Stimulated activated CD4-positive, alpha-beta T cell treated with anti-CD3 and anti-CD28 coated beads, Interleukin-12 subunit alpha, Interleukin-12 subunit beta, amount 100 ng/mL, for 24 hours (primary cell): ENCODE data around the gene TMEM123.
A peak's percentile ranks its signal among the peaks of the same experiment; 100 is the strongest.
"Not testable (repeated sequence)": the region's sequence is repeated elsewhere in the genome, so short reads cannot be mapped to it uniquely, and the experiment has no call there.

Experiments
- DNase-seq, 2 experiments: peaks; one replicate each; pipeline ENCODE4 v3.0.0-alpha.2; 2020; ENCODE audit warnings: low read depth in 2 of 2

TMEM123 gene

GRCh38 chr11:102393272-102393730 lies 59.3 kb downstream of the TMEM123 start:
- DNase-seq: no peak

DNA sequence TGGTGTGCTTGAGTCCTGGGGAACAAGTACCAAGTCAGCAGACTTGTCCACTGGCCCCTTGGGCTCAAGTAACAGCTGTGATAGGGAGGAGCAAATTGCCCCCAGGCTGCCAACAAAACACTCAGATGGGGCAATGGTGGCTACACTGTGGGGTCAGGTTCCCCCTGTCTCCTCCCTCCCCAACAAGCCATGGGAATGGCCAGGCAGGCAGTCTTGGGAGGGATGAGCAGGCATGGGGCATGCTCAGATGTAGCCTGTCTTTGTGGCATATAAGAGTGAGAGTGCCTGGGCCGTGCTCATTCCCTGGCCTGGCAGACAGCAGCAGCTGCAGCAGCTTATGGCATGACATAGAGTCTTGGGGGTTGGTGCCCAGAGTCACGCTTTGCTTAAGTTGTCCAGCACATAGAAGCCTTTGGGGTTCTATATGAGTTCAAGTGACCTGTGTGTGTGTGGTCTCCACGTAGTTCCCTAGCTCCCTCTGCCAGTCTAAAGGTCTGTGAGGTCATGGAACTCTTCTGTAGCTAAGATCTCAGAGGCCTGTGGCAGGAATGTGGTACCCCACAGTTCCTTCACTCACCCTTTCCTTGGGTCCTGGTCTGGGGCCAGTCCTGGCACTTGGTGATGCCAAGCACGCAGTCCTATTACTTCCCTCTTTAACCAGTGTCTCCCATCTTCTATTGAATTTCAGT lies 60.9 kb downstream of the TMEM123 start:
- no peak for DNase-seq

DNA sequence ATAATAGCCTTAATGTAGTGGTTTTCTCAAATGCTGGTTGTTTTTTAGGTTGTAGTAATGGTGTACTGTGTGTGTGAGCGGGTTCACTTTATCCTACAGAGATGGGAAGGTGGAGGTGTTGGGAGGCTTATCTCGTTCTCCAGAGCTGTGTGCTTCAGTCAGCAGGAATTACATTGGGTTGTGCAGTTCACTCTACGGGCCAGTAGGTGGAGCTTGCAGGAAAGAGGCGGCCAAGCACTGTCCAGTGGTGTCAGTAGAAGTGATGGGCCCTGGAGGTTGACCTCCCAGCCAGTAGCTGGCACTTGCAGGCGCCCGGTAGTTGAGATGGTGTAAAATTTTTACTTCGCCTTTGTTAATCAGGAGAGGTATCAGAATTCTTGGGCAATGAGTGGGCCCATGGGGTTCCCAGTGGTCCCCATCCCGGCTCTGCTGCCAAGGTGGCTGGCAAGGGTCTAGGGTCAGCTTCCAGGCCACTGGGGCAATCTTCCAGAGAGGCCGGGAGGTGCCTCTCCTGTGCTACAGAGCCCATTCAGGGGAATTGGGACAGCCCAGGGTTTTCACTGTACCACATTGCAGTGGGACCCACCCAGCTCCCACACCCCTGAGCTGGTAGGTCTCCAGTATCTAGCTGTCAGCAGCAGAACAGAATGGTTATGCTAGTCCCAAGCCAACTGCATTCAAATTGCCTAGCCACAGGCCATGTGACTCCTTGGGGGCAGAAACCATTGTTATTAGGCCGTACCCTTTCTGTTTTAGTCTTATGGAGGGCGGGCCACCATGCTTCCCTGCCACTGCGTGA lies 61.7 kb downstream of the TMEM123 start:
- peak in 1 of 2 experiments; percentile 43 for DNase-seq

DNA sequence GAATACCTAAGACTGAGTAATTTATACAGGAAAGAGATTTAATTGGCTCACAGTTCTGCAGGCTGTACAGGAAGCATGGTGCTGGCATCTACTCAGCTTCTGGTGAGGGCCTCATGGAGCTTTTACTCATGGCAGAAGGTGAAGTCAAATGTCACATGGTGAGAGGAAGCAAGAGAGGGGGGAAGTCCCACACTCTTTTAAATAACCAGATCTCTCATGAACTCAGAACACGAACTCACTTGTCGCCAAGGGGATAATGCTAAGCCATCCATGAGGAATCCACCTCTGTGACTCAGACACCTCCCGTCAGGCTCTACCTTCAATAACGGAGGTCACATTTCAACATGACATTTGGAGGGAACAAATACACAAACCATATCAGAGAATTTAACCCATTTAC lies 63.3 kb downstream of the TMEM123 start:
- no peak for DNase-seq

DNA sequence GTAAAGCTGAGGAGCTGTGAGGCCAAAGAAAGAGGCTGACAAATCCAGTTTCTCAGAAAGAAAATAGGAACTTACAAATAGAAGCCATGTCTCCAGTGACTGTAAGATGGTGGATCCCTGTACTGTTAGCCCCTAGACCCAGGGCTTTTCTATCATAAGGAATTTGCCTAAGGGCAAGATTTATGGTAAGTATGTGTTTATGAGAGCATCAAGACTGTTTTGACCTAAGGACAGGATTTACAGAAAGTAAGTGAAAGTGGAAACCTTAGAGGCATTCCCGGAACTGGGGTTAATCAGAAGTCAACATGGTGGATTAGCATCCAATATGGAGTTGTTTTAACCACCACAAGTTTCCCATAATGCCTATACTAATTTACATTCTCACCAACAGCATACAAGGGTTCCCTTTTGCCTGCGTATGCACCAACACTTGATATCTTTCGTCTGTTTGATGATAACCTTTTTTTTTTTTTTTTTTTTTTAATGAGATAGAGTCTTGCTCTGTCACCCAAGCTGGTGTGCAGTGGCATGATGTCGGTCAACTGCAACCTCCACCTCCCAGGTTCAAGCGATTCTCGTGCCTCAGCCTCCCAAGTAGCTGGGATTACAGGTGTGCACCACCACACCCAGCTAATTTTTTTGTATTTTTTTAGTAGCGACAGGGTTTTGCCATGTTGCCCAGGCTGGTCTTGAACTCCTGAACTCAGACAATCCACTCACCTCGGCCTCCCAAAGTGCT lies 65.4 kb downstream of the TMEM123 start:
- no peak for DNase-seq

GRCh38 chr11:102386136-102386734 lies 66.3 kb downstream of the TMEM123 start:
- no peak for DNase-seq

DNA sequence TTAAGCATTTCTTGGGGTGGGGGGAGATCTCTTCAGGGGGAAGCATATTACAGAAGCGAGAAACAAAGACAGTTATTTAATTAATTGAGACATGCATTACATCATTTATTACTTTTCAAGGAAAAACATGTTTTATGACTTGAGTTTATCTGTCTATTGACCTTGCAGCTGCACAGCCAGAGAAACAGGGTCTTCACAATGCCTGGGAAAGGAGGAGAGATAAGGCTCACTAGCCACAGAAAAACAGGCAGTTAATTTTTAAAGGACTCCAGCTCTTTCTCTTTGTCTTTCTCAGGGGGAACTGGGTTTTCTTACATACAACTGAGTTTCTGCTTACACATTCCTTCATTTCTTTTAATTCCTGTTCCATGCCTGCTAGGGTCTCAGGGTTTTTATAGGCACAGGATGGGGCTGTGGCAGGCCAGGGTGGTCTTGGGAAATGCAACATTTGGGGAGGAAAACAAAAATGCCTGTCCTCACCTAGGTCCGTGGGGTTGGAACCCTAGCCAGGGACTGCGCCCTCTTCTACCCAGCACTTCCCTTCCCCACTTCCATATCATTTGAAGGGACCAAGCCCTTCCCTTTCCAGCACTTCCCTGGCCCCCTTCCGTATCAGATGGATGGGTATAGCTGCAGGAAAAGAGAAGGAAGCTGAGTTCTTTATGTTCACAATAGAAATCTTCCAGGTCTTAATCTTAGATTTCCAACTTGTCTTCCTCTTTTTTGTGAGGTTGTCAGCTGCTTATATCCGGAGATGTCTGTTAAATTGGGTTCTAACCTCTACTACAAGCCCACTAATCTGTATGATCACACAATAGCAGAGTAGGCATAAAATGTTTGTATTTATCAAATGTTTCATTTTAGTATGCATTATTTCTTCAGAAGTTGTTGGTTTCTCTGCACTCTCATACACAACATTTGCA lies 67.2 kb downstream of the TMEM123 start:
- no peak for DNase-seq

DNA sequence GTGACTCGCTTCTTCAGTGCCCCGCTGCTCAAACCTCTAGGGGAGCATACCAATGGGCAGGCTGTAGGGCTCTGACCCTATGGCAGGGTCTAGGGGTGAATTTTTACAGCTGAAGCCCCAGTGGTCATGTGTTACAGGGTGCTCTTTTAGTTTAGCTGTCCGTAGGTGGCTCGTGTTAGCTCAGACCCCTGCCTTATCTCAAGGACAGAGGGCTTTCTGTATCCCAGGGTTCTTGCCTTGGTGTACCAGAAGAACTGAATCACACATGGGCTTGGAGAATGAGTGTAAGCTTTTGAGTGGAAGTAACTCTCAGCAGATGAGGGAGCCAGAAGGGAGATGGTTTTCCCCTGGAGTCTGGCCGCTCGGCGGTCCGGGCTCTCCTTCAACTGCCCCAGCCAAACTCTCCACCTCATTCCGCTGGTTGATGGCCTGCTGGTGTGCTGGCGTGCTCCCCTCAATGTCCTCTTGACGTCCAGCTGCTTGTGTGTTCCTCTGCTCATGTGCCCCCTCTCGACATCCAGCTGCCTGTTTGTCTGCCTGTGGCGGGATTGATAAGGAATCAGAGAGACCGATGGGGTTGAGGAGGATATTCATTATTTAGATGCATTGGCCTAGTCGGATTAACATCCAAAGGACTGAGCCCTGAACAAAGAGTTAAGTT lies 68.0 kb downstream of the TMEM123 start:
- no peak for DNase-seq

DNA sequence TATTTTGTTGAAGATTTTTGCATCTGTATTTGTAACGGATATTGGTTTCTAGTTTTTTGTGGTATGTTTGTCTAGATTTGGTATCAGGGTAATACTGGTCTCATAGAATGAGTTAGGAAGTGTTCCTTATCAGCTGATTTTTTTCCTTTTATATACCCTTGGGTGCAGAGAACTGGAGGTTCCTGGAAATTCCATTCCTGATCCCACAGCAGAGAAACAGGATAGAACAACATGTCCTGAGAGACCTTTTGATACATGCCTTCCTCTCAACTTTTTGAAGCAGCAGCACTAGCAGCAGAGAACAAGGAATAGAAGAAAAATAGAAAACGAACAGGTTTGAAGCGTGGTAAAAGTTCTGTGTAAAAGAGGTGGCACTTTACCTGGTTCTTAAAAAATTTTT lies 68.7 kb downstream of the TMEM123 start:
- no peak for DNase-seq

DNA sequence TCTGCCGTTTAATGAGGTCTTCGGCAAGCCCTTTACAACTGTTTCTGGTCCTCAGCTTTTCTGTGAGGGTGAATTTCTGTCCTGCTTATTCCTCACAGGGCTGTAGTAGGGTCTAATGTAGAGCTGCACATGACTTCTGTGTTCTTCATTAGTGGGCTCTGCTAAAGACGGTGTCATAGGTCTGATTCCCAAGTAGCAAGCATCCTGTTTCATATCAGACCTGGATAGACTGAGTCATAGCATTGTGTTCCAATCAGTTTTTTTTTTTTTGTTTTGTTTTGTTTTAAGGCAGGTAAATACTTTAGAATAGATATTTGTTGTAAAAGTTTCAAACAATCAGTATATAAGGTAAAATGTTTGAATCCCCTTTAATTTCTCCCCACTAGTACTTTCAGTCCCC lies 70.2 kb downstream of the TMEM123 start:
- no peak for DNase-seq

DNA sequence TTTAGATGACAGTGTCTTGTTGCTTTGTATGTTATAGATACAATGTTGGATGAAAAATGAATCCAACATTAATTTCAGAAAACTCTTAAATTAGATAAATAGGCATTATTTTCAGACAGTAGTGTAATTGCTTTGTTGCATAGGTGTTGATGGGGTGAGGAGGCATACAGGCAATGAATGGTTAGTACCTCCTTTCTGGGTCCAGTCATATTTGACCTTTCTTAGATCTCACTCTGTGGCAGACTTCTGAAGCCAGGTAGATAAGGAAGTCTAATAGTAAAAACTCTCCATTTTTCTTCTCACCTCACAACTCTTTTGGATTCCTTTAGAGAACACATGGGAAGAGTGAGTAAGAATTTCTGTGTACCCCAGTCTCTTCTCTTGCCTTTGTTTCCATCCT lies 73.7 kb downstream of the TMEM123 start:
- DNase-seq: no peak

DNA sequence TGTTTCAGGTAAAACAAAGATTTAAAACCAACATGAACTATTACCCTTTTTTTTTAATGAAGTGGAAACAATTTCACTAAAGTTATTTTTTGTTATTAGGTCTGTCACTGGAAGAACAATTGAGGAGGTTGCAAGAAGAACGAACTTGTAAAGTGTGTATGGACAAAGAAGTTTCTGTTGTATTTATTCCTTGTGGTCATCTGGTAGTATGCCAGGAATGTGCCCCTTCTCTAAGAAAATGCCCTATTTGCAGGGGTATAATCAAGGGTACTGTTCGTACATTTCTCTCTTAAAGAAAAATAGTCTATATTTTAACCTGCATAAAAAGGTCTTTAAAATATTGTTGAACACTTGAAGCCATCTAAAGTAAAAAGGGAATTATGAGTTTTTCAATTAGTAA lies 74.7 kb downstream of the TMEM123 start:
- DNase-seq: no peak

GRCh38 chr11:102375720-102376399 lies 76.7 kb downstream of the TMEM123 start:
- no peak for DNase-seq

DNA sequence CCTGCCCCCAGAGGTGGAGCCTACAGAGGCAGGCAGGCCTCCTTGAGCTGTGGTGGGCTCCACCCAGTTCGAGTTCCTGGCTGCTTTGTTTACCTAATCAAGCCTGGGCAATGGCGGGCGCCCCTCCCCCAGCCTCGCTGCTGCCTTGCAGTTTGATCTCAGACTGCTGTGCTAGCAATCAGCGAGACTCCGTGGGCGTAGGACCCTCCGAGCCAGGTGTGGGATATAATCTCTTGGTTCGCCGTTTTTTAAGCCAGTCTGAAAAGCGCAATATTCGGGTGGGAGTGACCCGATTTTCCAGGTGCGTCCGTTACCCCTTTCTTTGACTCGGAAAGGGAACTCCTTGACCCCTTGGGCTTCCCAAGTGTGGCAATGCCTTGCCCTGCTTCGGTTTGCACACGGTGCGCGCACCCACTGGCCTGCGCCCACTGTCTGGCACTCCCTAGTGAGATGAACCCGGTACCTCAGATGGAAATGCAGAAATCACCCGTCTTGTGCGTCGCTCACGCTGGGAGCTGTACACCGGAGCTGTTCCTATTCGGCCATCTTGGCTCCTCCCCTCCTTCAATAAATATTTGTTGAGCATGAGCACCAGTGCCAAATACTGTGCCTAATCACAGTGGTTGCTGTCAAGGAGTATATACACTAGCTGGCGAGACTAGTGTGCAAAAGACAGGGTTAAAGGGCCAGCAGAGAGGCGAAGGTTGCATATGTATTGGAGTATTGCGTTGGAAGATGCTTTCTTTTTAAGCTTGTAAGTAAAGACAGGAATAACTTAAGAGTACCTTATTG lies 77.7 kb downstream of the TMEM123 start:
- DNase-seq: not testable (repeated sequence)

DNA sequence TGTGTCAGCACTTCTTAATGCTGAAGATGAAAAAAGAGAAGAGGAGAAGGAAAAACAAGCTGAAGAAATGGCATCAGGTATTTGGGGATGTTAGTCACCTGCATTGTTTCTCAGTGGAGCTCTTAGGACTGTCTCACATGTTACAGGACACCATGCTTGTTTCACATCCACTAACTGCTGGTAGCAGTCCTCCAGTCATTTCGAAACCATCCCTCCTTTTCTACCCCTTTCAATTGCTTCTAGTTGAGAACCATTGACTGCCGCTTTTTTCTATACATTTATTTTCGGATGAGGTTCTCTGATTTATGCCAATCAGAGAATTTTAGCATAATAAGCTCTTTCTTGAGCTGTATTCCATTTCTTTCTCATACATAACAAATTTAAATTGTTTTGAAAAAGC lies 84.1 kb downstream of the TMEM123 start:
- DNase-seq: no peak

- DNase-seq: no peak
These were observed 85.2 kb downstream of the TMEM123 start for GRCh38 chr11:102367364-102367763.

GRCh38 chr11:102364991-102365390 lies 87.6 kb downstream of the TMEM123 start:
- DNase-seq: no peak

DNA sequence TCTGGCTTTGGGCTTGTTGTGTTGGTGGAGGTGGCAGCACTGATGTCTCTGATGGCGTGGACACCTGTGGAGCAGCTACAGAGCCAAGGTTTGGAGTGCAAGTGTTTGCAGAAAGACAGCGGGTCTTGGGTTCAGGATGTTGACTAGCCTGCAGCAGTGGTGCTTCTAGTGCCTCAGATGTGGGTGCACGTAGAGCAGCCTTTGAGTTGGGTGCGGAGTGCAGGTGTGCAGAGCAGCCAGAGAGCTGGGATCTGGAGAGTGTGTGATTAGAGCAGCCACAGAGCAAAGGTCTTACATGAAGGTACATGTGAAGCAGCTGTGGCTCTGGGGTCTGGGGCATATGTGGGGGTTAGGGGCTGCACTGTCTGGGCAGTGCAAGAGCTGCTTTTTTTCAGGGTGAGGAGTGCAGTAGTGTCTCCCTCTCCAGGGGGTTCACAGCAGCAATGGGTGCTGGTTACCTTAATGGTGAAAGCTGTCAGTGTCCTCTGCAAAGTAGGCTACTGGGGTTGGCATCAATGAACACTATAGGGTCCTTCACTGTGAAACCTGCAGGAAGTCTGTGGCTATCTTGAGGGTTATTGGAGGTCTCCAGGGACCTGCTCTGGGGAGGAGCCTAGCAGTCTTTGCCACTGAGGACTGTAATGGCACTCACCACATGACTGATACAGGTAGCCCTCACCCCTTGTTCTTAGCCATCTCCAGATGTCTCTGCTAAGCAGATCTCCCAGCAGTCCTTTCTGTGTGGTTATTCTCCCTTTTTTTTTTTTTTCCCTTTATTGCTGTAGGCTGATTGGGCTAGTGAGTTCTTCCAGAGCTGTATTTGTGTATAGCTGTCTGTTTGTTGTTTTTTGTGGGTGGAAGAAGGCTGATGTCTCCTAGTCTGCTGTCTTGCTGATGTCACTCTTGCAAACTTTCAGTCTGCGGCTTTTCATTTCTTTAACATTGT lies 91.2 kb downstream of the TMEM123 start:
- no peak for DNase-seq
